Fibroblast of skin of right biceps (primary cell): Measurements from ENCODE around the gene CD52.

Experiments
- DNase-seq: peaks from one replicate; pipeline ENCODE4 v3.0.0-alpha.2; 2013

The CD52 gene, protein sequence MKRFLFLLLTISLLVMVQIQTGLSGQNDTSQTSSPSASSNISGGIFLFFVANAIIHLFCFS

DNA sequence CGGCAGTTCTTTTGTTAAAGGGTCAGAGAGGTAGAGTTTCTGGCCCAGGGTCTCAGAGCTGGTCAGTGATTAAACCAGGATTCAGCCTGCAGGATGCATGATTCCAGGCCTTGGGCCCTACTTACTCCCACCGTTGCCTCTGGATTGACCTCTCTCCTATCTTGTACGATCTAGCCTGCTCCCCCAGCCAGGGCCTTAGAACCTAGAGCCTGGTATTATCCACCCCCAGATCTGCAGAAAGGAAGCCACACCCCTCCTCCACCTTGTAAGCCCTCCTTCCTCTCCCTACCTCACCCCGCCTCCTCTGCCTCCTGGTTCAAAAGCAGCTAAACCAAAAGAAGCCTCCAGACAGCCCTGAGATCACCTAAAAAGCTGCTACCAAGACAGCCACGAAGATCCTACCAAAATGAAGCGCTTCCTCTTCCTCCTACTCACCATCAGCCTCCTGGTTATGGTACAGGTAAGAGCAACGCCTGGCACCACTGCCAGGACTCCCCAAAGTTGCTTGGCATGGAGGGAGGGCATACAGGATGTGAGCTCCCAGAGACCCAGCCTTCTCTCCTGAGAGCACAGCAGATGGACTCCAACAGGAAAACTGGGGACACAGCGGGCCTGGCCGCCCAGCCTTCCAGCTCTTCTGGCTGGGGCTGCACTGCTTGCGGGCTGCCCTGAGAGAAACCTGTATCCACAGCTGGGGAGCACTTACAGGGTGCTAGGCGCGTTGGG, at the start of gene CD52:
TSS of gene CD52 (plus strand) at position 347 of the 726 bp plus-strand sequence. CDS start at position 407, 60 bp downstream.
- DNase-seq, result no peak

DNA sequence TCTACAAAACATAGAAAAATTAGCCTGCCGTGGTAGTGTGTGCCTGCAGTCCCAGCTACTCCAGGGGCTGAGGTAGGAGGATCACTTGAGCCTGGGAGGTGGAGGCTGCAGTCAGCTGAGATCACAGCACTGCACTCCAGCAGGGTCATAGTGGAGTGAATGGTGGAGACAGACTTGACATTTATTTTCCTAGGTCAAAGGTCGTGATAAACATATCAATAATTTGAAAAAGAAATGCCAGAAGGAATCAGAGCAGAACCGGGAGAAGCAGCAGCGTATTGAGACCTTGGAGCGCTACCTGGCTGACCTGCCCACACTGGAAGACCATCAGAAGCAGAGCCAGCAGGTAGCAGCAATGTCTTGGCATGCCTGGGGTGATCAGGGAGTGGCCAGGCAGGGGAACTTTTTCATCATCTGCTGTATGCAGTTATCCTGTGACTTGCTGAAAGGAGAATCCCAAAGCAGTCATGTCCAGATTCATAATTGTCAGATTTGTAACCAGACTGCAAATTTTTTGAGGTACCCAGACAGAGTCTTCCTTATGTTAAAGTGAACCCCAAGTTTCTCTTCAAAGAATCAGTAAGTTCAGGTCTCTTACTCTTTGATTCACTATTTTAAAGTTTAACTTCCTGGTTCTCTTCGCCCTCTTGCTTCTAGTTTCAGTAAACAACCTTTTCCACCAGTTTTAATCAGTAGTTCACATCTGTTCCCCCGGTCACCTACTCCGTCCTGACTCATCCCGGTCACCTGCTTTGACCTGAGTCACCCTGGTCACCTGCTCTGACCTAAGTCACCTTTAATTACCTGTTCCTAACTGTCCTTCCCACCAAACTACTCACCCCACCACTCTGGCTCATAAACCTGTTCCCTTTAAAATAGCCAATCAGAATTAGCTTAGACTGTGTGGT, 49.2 kb upstream of the CD52 start:
- DNase-seq, result no peak

DNA sequence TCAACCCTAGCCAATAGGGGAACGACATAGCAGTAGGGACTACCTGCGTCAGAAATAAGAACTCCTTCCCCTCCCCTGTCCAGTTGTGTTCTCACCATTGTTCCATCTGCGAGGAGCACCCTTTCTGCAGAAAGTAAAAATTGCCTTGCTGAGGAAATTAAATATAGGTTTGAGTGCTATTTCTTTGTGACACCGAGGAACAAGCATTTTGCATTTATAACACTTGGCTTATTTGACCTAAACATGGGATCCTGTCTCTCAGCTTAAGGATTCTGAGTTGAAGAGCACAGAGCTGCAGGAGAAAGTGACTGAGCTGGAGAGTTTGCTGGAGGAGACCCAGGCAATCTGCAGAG, 48.6 kb upstream of the CD52 start:
- DNase-seq, result no peak

DNA sequence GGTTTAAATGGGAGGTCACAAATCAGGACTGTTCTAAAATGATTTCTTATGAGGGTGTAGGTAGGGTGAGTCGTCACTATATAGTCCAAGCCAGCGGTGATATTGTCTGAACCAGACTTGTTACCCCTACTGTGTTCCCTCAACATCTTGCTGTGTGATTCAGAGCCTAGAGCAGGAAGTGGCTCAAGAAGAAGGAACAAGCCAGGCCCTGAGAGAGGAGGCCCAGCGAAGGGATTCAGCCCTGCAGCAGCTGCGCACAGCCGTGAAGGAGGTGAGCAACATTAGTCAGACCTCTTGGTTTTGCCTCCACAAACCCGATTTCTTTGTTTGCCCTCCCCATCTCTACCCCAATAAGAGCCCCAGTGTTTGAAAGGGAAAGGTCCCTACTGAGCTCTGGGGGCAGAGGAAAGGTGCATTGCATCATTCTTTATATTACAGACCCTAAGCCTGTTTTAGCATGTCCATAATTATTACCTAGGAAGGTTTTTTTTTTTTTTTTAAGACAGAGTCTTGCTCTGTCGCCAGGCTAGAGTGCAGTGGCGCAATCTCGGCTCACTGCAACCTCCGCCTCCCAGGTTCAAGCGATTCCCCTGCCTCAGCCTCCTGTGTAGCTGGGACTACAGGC, 42.8 kb upstream of the CD52 start:
- DNase-seq, result peak; percentile 42

DNA sequence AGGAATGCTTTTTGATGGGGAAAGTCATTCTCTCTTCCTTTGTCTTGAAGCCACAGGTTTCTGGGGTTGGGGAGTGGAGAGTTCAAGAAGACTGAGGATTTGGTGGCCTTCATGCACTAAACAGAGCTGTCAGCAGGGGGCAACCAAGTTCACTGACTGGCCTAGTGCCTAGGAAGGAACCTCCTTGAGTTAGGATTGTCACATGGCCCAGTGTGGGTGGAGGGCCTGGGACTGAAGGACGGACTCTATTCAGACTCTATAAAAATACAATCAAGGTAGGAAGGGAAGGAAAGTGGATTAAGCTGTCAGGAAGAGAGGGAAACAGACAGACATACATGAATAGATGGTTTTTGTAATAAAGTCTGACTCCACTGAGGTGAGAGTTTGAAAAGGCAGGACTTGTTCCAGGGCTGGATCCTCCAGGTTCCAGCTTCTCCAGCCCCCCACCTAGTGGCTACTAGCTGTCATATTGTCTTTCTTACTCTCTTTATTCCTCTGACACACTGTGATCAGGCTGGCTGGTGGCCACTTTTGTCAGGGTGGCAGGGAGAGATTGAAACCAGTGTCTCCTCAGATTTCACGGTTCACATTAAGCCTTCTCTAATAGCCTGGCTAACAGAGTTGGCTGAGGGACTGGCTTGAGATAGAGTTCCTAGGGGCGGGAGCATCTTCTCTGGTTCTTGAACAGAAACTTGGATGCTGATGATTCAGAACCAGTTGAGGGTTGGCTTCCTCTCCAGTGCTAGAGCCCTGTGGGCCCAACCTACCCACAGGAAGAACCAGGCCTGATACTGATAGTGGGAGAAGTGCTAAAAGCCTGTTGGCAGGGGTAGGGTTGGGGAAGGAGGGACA, 42.0 kb upstream of the CD52 start:
- DNase-seq, result peak; percentile 95

DNA sequence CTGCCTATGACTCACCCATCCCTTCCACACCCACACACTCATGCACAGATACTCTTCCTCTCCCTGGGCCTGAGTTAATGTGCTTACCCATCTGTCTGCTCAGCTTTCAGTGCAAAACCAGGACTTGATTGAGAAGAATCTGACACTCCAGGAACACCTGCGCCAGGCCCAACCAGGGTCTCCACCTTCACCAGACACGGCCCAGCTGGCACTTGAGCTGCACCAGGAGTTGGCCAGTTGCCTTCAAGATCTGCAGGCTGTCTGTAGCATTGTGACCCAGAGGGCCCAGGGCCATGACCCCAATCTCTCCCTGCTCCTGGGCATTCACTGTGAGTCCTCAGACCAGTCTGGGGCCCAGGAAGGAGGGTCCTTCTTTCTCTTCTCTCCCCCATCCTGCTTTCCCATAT, 41.3 kb upstream of the CD52 start:
- DNase-seq, result no peak

DNA sequence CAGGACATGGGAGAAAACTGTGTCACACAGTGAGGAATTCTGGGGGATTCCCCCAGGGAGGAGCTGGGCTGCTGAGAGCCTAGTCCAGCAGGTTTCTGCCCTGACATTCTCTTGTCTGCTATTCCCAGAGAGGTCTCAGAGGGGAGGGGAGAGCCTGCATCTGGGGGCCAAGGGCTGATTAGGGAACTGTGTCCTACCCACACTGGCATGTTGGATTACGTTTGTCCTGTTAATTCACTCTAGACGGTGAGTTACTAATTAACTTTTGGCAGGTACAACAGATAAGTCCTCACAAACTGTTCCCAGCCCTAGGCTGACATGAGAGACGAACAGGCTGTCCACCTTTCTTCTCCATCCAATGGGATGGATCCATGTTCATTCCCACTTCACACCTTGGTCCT, 40.5 kb upstream of the CD52 start:
- no peak for DNase-seq

DNA sequence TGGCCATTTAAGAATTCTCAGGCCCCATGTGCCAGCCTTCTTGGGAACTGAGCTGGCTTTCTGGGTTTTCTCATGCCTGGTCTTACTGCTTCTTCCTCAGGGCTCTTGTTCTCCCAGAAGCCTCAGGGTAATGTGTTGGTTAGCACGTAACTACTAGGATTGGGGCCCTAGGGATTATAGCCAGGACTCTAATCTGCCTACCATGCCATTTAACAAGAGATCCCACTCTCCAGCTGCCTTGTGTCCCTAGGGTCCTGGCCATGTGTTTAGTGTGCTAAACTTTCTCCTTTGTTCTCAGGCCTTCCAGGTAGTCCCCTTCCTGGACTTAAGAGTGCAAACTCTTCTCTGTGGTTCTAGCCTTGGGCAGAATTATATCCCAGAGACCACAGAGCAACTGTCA, 40.0 kb upstream of the CD52 start:
- no peak for DNase-seq

DNA sequence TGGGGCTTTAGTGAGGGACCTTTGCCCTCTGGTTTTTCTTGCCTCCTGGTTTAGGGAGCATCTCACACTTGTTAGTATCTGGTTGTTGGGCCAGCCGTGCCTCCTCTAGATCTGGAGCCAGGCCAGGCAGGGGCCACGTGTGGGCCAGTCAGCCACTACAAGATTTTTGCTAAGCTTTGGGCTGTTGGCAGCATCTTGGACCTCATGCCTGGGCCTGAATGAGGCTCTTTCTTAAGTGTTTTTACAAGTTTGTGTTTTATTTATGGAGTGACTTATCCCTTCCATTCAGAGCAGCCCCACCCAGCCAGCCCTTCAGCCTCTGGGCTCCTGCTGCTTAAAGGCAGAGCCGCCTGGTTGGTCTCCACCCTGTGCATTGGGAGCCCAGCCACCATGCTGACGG, 39.5 kb upstream of the CD52 start:
- peak; percentile 30 for DNase-seq

DNA sequence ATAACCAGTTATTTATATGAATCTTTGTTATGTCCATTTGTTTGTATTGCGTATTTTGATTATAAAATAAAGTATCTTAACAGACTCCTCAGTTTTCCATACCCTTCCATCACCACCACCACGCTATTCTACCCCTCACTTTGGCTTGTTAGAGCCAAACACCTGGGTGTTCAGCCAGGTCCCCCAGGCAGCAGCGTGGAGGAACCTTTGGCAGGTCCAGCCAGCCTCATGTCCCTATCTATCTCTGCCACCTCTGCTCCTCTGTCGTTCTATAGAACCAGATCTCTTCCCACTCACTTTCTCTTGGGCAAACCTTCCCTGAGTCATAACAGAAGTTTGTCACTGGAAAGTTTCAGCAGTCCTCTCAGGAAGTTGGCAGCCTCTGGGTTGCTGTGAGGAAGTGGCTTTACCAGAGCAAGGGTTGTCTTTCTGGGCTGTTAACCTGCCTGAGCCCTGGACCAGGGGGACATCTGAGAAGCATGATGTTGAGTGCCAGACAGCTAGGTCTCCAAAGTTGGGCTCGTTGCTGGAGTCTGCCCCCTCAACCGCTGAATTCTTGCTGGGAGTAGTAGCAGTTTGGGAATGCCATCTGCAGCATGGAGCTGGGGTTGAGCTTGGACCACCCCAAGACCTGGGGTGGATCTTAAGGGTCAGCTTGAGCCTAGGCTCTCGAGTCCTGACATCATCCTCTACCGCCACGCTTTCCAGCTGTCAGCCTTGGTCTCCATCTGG, 38.9 kb upstream of the CD52 start:
- DNase-seq, result peak; percentile 61

DNA sequence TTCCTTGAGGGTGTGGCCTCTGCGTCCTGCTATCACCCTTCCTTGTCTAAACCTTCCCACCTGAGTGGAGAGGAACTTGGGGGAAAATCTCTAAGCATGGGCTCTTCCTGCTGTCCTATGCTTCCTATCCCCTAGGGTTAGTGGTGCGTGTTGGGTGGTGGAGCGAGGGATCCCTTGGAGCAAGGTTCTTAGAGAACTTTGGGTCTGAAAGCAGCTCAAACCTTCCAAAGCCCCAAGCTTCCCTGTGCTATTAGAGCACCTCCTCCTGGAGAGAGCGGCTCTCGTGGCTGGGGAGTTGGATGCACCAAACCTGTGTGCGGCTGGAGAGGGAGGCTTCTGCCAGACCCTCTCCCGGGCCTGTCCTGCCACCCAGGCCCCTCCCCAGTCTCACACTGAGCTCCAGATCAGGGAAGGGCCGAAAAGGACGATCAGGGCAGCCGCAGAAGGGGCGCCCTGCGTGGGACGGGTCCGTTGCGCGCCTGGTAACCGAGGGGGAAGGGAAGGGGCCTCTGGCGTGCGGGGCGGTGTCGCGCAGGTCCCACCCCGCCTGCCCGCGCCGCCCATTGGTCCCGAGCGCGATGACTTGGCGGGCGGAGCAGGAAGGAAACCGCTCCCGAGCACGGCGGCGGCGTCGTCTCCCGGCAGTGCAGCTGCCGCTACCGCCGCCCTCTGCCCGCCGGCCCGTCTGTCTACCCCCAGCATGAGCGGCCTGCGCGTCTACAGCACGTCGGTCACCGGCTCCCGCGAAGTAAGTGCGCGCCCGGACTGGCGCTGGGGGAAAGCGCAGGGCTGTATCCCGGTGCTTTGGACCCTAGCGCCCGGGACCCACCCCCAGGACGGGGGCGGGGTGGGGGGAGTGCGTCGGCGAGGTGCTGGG, 38.1 kb upstream of the CD52 start, which contains the start of gene SH3BGRL3:
TSS of gene SH3BGRL3 (plus strand) at position 631 of the 877 bp plus-strand sequence. CDS start at position 701, 70 bp downstream.
- peak; percentile 87 for DNase-seq

DNA sequence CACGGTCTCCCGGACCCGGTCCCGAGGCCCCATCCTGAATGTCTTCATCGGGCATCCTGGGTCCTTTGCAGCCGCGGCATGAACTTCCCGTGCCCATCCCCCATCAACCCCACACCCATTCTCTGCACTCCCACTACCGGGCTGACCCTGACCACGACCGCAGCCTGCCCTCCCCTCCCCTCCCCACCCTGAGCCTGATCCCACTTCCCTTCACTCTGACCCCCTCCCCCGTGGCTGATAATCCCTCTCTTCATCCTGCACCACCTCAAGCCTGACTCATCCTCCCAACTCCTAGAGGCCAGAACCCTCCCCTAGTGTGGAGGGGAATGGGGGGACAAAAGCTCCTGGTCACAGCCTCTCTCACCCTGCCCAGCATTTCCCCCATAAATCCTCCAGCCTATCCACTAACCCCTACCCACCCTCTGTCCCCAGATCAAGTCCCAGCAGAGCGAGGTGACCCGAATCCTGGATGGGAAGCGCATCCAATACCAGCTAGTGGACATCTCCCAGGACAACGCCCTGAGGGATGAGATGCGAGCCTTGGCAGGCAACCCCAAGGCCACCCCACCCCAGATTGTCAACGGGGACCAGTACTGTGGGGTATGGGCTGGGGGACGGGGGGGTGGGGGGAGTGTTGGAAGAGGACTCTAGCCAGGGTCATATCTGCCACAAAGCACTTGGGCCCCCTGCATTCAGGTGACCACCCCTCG, 37.3 kb upstream of the CD52 start:
- DNase-seq, result peak; percentile 80

DNA sequence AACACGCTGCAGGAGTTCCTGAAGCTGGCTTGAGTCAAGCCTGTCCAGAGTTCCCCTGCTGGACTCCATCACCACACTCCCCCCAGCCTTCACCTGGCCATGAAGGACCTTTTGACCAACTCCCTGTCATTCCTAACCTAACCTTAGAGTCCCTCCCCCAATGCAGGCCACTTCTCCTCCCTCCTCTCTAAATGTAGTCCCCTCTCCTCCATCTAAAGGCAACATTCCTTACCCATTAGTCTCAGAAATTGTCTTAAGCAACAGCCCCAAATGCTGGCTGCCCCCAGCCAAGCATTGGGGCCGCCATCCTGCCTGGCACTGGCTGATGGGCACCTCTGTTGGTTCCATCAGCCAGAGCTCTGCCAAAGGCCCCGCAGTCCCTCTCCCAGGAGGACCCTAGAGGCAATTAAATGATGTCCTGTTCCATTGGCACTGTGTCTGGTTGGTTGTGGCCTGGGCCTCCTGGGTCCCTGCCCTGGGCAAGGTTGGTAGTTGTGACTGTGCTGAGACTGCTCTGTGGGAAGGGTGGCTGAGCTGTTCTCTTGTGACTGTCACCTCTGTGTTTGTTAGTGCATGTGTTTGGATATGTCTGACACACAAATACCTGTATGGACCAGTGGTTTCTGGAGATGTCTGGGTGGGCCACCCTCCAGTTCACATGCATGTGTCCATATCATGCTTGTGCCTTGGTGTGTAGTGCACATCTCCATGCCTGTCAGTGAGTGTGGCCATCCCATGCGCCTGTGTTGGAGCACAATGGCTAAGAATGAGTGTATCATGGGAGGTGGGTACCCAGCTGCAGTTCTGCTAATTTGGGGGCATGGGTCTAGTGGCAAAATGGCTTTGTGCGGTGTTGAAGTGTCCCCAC, 36.4 kb upstream of the CD52 start:
- peak; percentile 53 for DNase-seq

DNA sequence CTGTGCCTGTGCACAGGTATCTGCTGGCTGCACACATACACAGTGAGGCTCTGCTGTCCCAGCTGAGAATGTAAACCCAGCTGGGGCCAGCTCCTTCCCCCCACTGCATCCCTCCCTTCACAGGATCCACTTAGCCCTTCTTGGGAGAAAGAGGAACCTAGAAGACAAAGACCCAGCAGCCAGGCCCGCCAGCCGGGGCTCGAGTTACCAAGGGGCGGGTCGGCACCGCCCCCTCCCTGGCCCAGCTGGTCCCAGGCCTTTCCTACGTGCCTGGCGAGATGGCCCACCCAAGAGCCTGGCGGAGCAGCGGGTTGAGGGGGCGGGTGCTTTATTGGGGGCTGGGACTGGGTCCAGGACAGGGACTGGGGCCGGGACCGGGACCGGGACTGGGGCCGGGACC, 35.8 kb upstream of the CD52 start:
- peak; percentile 66 for DNase-seq

DNA sequence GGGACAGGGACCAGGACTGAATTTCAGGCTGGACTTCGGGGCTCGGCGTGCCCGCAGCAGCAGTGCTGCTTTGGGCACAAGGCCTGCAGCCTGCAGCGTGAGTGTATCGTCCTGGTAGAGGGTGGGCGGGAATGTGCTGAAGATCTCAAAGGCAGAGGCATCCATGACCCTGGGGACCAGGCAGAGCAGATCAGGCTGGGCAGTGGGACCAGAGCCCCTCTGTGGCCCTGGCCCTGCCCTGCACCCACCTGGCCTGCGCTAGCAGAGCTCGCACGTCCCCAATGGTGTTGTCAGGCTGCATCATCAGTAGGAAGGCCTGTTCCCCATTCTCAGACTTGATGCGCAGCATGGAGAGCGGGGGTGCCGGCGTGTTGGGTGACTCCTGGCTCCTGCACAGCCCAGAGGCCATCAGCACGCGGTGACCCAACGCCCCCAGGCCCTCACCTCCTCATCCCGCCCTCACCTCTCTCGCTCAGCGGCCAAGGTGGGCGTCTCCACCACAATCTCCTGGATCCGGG, 35.3 kb upstream of the CD52 start:
- no peak for DNase-seq

DNA sequence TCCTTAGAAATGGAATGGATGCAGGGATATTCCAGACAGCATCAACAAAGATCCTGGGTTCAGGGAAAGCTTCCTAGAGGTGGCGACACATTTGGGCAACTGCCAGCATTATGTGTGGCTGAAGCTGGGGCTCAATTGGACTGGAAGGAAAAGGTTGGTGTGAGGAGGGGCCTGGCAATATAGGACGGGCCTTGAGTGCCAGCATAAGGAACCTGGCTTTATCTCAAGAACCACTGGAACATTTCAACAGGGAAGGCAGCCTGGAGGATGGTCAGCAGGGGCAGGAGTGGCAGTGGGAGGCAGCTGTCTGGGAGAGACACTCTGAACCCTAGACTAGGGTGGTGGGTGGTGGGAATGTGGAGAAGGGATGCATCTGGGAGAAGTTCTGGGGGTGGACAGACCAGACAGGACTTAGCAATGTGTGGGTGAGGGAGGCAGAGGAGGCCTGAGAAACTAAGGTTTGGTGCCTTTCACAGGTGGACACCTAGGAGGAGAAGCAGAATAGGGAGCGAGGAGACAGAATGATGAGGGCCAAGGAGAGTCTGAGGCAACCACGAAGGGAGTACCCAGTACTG, 34.4 kb upstream of the CD52 start:
- no peak for DNase-seq

DNA sequence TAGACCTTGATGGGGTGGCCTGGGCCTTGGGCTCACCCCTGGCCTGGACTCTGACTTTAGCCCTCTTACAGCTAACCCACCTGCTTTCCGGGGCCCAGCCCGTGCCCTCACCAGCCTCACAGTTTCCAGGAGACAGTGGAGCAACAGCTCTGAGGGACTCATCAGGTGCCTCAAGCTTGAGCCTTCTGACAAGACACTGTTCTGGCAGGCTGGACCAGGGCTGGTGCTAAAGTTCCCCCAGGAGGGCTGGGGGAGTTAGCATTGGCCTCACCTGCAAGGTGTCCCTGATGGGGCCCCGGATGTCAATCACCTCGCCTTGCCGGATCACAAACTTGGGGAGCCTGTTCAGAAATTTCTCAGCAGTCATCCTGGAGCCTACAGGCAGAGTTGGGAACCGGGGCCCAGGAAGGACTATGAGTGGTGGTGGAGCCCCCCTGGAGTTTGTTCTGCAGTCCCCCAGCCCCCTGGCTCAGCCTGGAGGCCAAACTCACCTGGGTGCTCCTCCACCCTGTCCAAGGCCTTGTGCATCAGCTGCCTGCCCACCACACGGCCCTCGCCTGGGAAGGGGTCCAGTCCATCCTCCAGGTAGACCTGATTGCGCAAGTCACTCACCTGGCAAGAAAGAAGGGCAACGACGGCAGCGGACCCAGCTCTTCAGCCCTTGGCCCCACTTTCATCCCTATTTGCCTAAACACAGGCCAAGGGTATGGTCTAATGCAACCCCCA, 33.7 kb upstream of the CD52 start:
- no peak for DNase-seq
